GM21447 (cell line): Measurements from ENCODE around the gene ADAMTSL2.

Experiments used
- ATAC-seq: cut with Tn5 transposase; IDR thresholded peaks from one replicate; pipeline ENCODE4 v1.9.1; 2021; ENCODE audit not compliant: unreplicated experiment

Gene ADAMTSL2

DNA sequence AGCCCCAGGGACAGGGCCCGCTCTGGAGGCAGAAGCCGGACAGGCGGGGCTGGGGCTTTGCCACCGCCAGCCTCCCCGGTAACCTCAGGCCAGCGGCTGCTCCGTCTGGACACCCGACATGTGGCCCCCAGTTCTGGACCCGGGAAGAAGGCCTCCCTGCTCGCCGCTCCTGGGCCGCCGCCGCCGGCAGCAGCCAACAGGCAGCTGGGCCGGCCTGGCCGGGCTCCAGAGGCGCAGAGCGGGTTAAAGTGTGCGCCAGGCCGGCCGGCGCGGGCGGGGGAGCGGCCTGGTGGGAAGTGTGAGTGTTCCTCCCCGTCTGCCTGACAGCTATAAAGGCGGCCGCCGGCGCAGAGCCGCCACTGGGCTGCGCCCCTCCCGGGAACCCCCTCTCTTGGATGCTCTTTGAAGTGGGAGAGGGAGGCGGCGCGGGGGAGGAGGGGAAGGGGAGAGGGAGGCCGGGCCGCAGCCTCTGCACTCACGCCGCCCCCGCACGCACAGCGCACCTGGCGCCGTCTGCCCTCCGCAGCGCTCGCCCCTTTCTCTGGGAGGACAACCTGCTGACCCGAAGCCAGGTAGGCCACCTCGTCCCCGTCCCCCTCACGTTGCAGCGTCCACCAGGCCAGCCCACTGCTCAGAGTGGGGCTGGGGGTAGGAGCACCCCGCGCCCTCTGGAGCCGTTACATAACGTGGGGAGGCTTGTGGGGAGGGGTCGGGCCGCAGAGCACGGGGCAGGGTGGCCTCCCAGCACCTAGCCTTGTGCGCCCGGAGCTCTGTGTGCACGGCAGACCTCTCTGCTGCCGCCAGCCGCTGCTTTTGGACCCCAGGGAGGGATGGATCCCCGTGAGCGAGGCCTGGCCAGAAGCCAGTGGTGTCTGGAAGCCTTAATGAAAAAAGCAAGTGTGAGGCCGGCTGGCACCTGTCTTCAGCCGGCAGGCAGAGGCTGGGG, at the start of gene ADAMTSL2:
ADAMTSL2 (plus strand) TSS at position 359 of the 946 bp plus-strand sequence. CDS start 2,009 bp downstream, outside the sequence.
- ATAC-seq: no peak

DNA sequence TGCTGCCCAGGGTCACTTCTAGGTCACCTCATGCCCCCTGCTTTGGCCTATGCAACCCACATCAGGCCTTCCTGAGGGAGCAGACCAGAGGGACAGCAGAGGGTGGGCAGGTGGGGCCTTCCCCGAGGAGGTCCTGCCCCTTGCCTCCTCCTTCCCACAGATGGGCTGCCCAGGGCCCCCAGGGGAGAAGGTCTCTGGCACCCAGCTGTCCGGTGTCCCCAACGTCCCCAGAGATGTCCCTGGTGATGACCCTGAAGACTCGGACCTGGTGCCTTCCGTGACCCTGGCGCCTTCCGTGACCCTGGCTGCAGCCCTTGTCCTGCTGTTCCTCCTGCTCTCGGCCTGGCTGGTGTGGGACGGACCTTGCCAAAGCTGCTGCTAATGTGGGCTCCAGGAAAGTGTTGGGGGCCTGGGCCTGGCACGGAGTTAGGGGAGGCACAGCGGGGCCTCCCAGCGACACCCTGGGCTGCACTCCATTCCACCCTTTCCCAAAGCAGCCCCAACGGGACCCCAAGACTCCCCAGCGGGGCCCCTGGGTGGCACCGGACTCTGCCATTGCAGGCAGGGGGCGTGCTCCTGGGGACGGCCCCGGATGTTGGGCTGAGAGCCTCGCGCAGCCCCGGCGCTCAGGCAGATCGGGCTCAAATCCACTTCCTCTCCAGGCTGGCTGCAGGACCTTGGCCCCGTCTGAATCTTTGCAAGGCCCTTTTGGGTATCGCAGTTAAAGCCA, 48.8 kb upstream of the ADAMTSL2 start:
- ATAC-seq: no peak

DNA sequence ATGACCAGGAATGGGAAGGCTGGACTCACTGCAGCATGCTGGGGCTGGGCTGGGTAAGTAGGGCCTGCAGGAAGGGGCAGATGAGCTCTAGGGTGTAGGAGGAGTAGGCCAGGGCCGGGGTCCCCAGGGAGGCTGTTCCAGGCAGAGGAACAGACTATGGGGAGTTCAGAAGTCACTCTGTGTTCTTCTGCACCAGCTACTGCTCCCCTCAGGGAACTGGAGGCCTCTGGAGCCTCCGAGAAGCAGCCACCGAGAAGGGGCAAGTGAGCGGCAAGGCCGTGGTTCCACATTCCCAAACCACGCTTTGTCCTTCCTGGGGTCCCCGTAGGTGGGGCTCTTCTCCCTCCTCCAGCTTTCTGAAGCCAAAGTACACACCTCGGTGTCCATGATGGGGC, 47.2 kb upstream of the ADAMTSL2 start:
- no peak for ATAC-seq

DNA sequence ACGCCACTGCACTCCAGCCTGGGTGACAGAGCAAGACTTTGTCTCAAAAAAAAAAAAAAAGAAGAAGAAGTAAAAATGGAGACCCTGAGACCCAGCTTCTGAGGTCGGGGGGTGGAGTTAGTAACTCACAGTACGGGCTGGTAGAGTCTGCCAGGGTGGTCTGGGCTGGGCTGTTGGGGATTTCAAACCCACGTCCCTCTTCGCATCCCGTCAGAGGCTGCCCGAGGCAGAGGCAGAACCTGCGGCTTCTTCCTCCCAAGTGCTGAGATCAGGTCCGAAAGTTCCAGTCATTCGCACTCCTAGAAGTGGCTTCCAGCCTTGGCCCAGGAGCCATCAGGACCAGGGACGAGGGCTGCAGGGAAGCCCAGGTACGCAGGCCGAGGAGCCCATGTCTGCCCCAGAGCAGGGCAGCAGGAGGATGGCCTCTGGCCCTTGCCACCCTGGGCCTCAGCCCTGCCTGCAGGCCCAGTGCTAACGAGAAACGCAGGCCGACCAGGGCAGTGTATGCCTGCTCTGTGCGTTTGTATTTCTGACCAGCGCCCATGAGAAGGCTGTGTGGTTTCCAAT, 45.7 kb upstream of the ADAMTSL2 start:
- ATAC-seq: no peak

DNA sequence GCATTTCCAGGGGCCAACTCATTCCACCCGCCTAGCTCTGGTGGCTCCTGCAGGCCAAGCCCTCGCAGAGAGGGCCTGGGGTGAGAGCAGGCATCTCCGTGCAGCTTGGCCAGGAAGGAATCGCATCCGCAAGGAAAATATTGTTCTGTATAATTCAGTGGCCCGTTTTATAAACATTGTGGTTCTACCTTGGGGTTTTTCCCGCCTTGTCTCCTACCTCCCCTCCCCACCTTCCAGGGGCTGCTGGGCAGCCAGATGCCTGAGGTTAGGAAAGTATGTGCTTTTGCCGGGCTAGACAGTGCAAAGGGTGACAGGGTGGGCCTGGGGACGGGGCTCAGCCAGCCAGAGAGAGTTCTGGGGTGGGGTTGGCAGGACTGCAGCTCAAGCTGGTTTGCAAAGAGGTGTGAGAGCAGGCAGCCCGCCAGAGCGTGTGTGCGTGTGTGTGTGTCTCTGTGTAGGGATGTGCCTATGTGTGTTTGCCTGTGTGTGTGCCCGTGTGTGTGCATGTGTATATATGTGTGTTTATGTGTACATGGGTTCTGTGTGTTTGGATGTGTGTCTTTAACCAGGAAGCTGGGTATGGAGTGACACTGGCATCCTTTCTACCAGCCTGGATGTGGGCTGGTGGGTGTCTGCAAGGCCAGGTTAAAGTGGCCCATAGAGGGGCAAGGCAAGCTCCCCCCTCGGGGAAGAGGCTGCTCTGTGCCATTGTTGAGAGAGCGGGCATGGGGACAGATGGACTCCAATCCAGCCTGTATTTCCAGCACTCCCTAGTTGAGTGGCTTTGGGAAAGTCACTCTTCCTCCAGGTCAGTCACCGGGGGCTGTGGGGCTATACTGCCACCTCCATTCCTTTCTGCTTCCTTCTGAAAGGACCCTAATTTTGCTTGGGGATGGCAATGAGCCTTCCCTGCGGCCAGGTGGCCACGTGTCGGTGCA, 45.0 kb upstream of the ADAMTSL2 start:
- no peak for ATAC-seq

DNA sequence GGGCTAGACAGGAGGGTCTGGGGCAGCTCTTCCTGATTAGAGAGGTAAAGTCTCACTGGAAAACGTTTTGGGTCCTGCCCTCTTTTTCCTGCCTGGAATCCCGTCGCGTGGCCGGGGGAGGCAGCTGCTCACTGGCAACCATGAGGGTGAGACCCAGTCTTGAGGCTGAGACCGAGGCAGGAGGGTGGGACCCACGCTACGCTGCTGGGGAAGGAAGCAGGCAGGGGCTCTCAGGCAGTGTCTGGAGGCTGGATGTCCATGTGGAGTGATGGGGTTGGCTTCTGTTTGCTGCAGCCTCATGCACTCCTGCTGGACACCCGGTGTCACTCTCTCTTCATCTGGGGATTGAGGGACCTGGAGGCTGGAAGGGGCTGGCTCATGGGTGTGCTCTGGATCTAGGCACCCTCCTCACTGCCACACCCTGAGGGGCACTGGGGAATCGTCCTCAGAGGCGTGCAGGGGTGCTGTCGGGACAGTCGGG, 44.3 kb upstream of the ADAMTSL2 start:
- no peak for ATAC-seq

DNA sequence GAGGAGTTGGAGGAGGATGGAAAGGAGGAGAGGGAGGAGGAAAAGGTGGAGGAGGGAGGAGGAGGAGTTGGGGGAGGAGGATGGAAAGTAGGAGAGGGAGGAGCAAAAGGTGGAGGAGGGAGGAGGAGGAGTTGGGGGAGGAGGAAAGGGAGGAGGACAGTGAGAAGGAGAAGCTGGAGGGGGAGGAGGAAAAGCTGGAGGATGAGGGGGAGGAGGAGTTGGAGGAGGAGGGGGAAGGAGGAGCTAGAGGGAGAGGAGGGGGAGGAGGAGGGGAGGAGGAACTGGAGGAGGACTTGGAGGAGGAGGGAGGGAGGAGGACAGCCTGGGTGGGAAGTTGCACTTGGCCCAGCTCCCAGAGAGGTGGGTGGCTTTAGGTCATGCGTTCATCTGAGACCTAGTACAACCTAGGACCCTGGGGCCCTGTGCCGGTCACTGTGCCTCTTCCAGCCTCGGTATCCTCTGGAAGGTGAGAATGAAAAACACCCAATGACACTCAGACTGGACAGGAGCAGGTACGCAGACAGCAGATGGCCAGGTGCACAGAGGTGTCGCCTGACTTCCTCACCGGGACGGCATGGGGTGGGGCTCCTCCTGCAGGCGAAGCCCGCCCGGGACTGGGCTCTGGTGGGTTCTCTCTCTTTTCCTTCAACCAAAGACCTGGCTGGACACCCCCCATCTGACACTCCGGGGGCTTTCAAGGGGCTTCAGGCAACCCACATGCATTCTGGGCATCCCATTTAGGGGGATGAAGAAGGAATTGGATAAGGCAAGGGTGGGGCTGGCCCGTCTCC, 43.4 kb upstream of the ADAMTSL2 start:
- ATAC-seq: no peak

DNA sequence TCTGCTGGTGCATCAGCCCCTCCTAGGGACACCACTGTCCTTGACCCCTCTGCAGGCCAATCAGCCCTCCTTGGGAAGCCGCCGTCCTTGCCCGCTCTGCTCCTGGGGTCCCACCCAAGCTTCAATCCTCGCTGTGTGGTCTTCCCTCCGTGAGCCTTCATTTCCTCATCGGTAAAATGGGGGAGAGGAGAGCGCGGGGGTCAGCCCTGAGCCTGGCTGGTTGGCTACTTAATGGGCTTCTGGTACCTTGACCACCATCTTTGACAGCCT, 42.9 kb upstream of the ADAMTSL2 start:
- no peak for ATAC-seq

DNA sequence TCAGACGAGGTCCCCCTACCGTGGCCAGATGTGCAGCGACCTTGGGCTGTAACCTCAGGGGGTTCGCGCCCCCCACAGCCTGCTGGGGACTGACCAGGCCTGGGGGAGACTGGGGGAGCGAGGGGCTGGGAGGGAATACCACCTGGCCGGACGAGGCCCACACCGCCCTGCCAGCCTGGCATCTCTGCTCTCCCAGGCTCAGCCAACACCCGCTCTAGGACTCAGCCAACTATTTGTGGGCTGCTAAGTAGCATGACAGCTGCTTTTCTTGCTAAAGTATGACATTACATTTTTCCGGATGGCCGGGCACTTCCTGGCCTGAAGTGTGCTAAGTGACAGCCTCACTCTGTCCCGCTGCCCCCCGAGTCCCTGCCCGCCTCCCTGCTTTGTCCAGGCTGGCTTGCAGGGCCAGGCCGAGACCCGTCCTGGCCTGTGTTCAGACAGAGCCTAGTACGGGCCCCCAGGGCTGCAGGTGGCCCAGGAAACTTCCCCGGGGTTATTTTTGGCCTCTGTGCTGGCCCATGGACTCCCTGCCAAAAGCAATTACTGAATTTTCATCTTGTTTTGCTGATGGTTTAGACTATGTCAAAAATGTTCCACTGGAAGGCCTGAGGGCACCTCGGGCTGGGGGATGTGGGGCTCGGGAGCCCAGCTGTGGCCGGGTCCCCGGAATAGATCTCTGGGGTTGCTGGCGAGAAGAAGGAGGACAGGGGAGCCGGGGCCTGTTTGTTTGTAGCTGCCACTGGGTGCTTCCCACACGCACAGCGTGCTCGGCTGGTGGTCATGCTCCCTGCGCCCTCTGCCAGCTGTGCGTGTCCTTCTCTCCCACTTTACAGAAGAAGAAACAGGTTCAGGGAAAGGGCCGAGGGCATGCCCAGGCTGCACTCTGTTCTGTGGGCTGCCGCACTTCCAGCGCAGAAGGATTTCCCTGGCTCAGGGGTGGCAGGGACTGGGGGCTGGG, 42.2 kb upstream of the ADAMTSL2 start:
- ATAC-seq: no peak

DNA sequence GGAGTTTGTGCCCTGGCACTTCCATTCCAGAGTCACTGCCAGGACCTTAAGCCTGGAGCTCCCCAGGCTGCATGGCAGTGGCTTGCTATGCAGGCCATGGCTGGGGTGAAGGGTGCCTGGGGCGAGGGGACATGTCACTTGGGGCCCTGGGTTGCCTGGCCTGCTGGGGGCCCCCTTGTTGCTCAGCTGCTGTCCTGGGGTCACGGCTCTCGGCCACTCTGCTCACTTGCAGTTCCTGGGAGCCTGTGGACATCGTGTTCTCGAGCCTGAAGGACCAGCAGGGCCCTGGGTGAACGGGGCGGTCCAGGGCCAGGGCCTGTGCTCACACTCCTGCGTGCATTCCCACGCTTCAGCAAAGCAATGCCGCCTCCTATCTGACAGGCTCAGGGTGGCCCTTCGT, 41.1 kb upstream of the ADAMTSL2 start:
- ATAC-seq: no peak

DNA sequence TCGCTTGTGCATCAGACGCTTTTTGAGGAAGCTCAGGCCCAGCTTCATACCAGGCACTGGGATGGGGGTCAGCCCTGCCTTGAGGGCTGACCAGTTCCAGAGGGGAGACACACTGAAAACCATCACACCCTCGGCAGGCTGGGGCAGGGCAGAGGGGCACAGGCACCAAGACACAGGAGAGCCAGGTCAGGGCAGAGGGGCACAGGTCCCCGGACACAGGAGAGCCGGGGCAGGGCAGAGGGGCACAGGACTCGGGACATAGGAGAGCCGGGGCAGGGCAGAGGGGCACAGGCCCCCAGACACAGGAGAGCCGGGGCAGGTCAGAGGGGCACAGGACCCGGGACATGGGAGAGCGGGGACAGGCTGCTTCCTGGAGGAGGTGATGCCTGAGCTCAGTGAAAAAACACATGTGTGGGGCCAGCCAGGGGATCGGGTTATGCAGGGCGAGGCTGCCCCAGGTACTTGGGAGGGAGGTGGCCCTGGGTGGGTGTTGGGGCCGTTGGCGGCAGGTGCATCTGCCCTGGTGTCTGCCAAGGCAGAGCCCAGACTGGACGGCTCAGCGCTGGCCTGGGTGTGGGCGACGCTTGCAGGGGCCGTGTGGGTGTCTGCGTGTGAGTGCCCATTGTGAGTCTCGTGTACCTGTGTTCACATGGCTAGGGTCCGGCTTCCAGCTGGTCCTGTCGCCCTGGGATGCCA, 40.5 kb upstream of the ADAMTSL2 start:
- ATAC-seq: no peak

DNA sequence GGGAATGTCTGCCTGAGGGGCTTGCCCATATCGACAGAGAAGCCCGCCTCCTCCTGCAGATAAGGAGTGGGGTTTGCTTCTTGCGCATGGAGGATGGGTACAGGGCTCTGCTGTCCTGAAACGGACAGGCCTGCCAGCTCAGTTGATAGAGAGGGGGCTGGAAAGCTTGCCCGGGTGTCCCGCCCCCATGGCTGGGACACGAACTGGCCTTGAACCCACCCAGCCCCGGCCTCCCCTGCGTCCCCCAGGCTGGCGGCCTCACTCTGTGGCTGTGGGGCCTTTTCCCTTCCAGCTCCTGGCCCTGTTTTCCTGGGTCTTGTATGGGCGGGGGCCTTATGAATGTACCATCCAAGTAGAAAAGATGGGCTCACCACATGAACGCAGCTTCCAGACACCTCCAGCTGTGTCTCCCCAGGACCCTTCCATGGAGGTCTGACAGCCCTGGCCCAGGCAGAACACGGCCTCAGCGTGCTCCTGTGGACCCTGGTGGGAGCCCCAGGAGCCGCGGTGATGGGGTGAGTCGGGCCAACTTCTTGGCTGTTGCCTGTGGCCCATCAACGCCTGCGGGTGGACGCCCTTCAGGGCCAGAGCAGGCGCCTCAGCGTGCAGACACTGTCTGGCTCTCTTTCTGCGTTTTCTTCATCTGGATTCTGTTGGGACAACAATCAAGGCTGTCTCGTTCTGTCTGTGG, 39.7 kb upstream of the ADAMTSL2 start:
- ATAC-seq: no peak

DNA sequence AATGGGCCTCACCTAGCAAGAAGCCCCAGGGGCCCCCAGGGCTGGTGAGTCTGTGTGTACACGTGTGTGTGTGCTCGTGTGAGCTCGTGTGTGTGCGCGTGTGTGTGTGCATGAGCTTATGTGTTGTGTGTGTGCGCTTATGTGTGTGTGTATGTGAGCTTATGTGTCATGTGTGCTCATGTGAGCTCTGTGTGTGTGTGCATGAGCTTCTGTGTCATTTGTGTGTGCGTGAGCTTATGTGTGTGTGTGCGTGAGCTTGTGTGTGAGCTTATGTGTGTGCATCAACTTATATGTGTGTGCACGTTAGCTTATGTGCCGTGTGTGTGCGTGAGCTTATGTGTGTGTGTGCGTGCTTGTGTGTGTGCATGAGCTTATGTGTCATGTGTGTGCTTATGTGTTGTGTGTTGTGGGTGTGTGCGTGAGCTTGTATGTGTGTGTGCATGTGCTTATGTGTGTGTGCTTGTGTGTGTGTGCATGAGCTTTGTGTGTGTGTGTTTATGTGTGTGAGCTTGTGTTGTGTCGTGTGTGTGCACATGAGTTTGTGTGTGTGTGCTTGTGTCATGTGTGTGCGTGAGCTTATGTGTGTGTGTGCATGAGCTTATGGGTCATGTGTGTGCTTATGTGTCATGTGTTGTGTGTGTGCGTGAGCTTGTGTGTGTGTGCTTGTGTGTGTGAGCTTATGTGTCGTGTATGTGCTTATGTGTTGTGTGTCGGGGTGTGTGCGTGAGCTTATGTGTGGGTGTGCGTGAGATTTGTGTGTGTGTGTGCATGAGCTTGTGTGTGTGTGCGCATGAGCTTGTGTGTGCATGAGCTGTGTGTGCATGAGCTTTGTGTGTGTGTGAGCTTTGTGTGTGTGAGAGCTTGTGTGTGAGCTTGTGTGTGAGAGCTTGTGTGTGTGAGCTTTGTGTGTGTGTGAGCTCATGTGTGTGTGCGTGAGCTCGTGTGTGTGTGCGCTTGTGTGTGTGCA, 38.9 kb upstream of the ADAMTSL2 start:
- no peak for ATAC-seq

DNA sequence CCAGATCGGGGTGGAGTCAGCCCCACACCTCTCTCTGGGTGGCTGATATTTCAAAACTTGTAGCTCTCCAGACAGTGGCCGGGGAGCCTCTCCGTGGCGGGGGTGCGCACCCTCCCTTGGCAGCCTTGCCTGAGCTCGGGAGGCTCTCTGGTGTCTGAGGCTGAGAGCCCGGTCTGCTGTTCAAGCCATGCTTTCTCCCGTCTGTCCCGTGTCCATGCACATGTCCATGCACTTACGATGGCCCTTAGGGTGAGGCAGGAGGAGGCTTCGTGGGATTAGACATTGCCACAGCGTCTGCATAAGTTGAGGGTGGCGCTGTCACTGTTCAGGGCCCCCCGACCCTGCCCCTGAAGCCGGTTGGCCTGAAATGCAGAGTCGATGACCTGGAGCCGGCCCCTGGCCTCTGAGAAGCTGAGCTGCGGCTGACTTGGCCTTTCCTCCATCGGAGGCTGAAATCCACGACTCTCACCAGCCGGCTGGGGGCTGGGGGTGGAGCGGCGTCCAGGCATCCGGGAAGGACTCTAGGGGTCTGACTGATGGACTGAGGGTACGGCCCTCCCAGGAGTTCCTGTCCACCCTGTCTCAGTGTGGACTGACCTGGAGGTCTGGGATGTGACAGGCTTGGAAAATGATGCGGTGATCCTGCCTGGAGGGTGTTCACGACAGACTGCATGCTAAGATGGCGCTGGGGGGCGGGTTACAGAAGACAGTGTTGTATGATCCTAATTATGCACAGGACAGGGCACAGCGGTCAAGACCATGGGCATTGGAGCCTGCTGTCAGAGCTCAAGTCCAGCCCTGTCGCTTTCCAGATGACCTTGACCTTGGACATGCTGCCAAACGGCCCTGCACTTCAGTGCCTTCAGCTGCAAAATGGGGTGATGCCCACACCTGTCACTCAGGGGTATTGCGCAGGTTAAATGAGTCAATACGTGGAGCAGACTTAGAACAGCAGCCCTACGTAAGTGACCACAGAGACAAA, 37.4 kb upstream of the ADAMTSL2 start:
- no peak for ATAC-seq

DNA sequence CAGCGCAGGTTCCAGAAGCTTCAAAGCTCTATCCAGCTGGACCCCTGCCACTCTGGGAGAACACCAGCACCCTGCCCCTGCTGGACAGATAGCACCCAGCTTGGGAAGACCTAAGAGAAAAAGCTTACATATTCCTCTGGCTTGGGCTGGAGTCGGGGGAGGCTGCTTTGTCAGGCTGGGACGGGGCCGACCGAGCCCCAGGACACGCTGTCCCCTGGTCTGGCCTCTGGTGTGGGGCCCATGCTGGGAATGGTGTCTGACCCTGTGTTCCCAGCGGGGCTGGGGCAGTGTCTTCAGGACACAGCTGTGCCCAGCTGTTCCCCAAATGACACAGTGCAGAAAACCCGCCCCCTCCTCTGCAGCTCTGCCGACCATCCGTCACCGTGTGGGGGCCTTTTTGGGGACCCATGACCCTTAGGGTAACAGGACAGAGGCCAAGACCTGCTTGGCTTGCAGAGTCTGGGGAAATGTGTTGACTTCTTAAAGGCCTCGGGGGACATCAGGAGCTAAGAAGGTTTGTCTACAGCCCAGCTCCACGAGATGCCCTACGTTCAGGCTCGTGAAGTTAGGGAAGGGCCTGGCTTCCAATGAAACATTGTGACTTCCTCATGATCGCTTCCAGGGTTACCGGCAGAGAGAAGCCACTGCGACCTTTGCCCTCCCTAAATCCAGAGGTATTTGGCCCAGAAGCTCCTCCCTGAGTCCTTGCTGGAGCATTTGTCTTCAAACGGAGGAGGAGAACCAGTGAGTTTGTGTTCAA, 35.2 kb upstream of the ADAMTSL2 start:
- ATAC-seq: no peak
